GM19467 (cell line): Measurements from ENCODE around the gene SELENOO.
A peak's percentile ranks its signal among the peaks of the same experiment; 100 is the strongest.
"Not testable (repeated sequence)": the region's sequence is repeated elsewhere in the genome, so short reads cannot be mapped to it uniquely, and the experiment has no call there.

Experiments
- ATAC-seq: cut with Tn5 transposase; IDR thresholded peaks from one replicate; pipeline ENCODE4 v1.9.1; 2021; ENCODE audit warnings: mild to moderate bottlenecking, moderate library complexity; ENCODE audit not compliant: unreplicated experiment

Gene SELENOO

GRCh38 chr22:50200461-50201190 is at the start of gene SELENOO:
TSS of gene SELENOO (plus strand) at chr22:50201011. CDS start at chr22:50201037, 26 bp downstream.
- peak; percentile 57 for ATAC-seq

GRCh38 chr22:50151571-50152537 is 49.0 kb upstream of the SELENOO start:
- ATAC-seq = no peak

GRCh38 chr22:50153056-50153755 is 47.6 kb upstream of the SELENOO start:
- ATAC-seq = no peak

DNA sequence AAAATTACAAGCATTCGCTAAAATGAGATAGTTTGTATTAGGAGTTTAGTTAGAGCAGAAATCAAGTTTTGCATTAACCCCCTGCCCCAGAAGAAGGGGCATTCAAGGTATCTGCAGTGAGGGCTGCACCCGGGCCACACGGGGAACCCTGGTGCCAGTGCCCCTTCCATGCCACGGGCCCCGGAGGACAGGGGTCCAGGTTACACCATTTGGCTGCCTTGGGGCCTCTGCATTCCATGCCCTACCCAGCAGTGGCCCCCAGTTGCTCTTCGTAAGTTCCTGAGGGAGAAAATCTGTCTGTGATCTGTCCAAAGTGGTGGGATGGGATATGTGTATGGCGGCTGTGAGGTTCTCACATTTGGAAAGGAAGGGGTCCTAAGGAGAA is 47.1 kb upstream of the SELENOO start:
- no peak for ATAC-seq

GRCh38 chr22:50157709-50158375 is 43.0 kb upstream of the SELENOO start:
- ATAC-seq = no peak

DNA sequence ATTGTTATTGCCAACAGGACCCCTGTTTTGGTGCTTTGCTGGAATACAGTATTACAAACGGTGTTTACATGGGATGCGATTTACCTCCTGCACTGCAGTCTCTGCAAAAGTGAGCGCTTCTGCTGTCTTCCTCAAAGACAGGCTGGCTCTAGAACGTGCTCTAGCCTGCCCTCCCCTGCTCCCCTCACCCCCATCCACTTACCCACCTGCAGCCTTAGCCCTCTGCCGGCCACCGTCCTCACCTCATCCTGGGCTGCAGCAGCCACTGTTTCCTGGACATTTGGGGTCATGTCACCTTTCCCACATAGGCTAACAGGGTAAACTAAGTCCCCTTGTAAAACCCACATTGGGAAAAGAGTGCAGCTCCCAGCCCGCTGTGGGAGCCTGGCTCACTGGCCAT is 39.9 kb upstream of the SELENOO start:
- ATAC-seq = no peak

DNA sequence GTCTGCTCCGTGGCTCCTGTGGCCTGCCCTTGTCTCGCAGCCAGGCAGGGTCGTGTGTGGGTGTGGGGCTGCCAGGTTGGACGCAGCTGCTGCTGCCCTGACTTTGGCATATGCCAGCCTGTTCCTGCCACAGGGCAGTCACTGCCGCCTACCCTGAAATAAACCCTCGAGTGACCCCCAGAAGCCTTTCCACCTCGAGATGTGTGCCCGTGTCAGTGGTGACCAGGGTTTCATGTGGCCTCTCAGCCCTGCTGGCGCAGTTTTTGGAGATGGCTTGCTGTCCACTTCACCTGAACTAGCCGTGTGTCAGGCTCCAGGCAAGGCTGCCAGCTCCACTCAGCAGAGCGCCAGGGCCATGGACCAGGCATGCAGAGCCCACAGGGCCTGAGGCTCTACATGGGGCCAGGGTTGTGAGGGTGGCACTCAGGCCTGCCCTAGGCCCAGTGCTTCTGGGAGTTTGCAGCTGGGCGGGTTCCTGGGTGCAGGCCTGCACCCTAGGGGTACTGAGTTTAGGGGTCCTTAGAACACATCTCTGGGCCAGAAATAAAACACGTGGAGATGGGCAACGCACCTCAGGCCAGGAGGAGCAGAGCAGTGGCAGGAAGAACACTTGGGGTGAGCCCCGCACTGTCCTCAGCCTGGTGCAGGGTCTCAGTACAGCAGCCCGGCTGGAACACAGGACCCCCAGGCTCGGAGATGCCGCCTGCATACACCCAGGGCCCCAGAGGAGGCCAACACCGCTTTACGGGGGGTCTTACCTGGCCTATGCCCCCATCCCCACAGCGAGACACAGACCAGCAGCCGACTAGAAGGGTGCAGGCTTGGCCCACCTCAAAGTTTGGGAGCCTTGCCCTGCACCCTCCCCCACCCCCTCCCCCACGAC is 39.1 kb upstream of the SELENOO start:
- no peak for ATAC-seq

DNA sequence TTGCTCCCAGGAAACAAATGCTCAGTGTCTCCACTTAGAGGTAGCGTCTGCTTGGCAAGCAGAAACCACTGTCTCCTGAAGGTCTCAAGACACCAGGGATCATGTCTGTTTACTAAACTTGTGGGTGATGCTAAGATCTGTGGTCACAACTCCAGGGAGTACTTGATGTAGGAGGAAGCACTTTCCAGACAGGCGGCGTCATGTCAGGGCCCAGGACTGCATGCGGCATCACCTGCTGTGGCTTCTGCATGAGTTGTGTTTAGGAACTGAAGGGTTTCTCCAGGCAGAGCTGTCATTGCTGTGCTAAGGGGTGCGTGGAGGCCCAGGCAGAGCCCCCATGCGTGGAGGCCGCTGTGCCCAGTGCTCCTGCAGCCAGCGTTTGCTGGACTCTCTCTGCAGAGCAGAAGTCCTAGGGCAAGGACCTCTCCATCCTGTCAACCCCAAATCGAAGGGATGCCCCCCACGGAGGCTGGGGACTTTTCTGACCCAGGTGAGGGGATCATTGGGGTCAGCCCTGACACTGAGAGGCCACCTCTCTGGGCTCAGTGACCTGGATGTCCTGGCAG is 38.3 kb upstream of the SELENOO start:
- no peak for ATAC-seq

GRCh38 chr22:50165436-50166123 is 35.2 kb upstream of the SELENOO start:
- no peak for ATAC-seq

DNA sequence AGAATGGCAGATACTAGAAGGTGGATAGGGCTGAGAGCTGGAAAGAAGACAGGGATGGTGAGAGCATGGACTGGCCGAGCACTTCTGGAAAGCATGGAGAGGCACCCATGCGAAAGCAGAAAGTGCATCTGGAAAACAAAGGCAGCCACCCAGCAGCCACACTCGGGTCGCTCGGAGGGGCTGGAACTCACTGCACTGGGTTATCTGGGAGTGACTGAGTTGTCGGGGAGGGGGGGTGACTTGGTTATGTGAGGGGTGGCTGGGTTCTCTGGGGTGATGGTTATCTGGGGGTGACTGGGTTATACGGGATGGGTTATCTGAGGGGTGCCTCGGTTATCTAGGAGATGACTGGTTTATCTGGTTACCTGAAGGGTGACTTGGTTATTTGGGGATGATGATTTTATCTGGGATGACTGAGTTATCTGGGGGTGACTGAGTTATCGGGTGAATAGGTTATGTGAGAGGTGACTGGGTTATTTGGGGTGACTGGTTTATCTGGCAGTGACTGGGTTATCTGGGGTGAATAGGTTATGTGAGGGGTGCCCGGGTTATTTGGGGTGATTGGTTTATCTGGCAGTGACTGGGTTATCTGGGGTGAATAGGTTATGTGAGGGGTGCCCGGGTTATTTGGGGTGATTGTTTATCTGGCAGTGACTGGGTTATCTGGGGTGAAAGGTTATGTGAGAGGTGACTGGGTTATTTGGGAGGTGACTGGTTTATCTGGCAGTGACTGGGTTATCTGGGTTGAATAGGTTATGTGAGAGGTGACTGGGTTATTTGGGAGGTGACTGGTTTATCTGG is 32.9 kb upstream of the SELENOO start:
- ATAC-seq = no peak

- not testable (repeated sequence) for ATAC-seq
These were observed 32.2 kb upstream of the SELENOO start for GRCh38 chr22:50168490-50169180.

DNA sequence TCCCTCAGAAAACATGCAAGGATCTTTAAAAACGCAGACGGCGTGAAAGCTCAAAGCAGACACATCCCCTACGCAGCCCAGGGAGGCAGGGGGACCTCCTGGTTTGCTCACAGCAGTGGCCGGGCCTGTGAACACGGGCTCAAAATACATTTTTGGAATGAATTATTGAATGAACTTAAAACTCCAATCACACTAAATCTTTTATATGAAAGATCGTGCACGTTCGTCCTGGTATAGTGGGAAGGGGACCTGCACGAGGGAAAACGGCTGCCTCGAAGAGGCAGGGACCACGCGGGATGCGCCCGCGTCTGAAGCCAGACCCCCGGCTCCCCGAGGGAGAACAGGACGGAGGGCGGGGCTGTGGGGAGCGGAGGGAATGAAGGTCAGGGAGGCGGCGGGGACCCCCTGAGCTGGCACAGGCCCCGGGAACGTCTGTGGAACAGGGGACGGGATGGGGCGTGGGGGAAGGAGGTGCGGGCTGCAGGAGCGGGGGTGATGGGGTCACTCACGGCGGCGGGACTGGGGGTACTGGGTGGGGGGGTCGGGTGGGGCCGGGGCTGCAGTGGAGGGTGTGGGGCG is 31.5 kb upstream of the SELENOO start:
- no peak for ATAC-seq

DNA sequence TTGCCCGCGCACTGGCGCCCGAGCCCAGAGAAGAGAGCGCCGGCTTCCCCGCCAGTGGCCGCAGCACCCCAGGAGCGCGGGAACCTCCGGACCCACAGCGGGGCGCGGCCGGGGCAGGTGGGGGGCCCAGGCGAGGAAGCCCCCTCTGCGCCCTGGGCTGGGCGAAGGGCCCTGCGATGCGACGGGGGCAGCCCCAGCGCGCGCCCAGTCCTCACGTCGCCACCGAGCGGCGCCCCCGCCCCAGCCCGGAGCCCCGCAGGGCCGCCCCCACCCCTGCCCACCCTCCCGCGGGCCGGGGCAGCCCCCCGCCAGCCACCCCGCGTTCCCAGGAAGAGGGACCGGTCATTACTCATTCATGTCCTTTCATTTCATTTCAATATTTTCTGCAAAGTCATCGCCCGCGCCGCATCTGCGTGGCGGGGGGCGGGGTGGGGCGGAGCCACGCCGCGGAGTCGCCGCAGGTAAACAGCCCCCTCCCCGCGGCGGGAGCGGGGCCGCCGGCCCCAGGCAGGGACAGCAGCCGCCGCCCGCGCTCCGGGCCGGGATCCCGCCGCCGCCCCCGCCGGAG is 31.0 kb upstream of the SELENOO start:
- ATAC-seq = no peak

GRCh38 chr22:50170453-50171318 is 30.1 kb upstream of the SELENOO start, which contains the start of gene PANX2:
TSS of gene PANX2 (plus strand) at chr22:50170731. CDS start at chr22:50170731, 0 bp downstream.
- no peak for ATAC-seq

GRCh38 chr22:50171319-50171964 is 29.4 kb upstream of the SELENOO start:
- ATAC-seq = no peak
